Vagina (tissue), 2 donors: ENCODE data around the gene DOCK7. TPM values are rescaled to one million over a fixed set of nuclear protein-coding genes. Genes with fewer than 3 reads are reported as not detected.

Source experiments
- DNase-seq, 2 donors: peaks; one replicate each; pipeline ENCODE4 v3.0.0-alpha.2; 2017; ENCODE audit errors: extremely low spot score in 2 of 2
- H3K27ac ChIP-seq: fragments of 200-600 bp; sonication (generic); one replicate; pipeline ENCODE4 v1.5.1; 2019
- H3K27me3 ChIP-seq: fragments of 200-600 bp; sonication (generic); one replicate; pipeline ENCODE4 v1.5.1; 2019
- H3K36me3 ChIP-seq, 2 donors: fragments of 200-600 bp; sonication (generic); one replicate each; pipeline ENCODE4 v1.5.1; 2017 to 2019
- H3K4me1 ChIP-seq: fragments of 200-600 bp; sonication (generic); one replicate; pipeline ENCODE4 v1.5.1; 2019
- H3K4me3 ChIP-seq, 2 donors: fragments of 200-600 bp; sonication (generic); 1 replicate in 1 of 2; 2 replicates in 1 of 2; pipeline ENCODE4 v1.5.1; 2016 to 2019
- H3K9me3 ChIP-seq: fragments of 200-600 bp; sonication (generic); one replicate; pipeline ENCODE4 v1.5.1; 2019
- CTCF ChIP-seq, 3 experiments: fragments of 450-650 bp in 2 of 3; fragments of 200-600 bp in 1 of 3; sonication (generic) in 1 of 3; IDR thresholded peaks; one replicate each; pipeline ENCODE4 v1.5.1; 2017 to 2019; ENCODE audit warnings: antibody characterized with exemption in 3 of 3, mild to moderate bottlenecking in 2 of 3, moderate library complexity in 2 of 3
- POLR2A ChIP-seq, 2 donors: fragments of 450-650 bp; IDR thresholded peaks; one replicate each; pipeline ENCODE4 v1.6.1; 2017; ENCODE audit warnings: antibody characterized with exemption in 2 of 2, mild to moderate bottlenecking in 2 of 2, moderate library complexity in 2 of 2
- POLR2AphosphoS5 ChIP-seq, 2 donors: sonication (generic); formaldehyde crosslinking; IDR thresholded peaks; one replicate each; pipeline ENCODE4 v1.9.0; 2017; ENCODE audit warnings: antibody characterized with exemption in 2 of 2, mild to moderate bottlenecking in 2 of 2, low read depth in 1 of 2; ENCODE audit not compliant: insufficient read depth in 1 of 2
- intact Hi-C: fragments of 100-400 bp; cut with DNase I; formaldehyde crosslinking; loops from one replicate; pipeline ENCODE4 v1.15.1; 2023
- total RNA-seq: library from RNA; depleted of rRNA; stranded (reverse); fragments of >200 nt; gene quantifications from one replicate; pipeline ENCODE4 v1.2.3, GENCODE V29; 2016

DOCK7 gene
- total RNA-seq, 1 donor from 2014 or later: 34.1 TPM

- intact Hi-C loops: no loop called here
- Histone ChIP-seq H3K27ac (no peak overlapping the region), H3K36me3 (no peaks in the 10 kb centered on the region), H3K27me3 (no peaks in the 10 kb centered on the region), H3K4me1 (peaks cover 35% of the 10 kb centered on the region), H3K9me3 (no peaks in the 10 kb centered on the region), H3K4me3 (no peak overlapping the region)
- DNase-seq: no peak
- no peak for TF ChIP-seq CTCF (IDR thresholded peaks at IDR 0.05)
Measured at GRCh38 chr1:62691062-62691844, 3.1 kb upstream of the DOCK7 start.

- no peak overlapping the region for H3K4me3 ChIP-seq
- H3K4me1 ChIP-seq: peaks cover 46% of the 10 kb centered on the region
- intact Hi-C loops: no loop called here
- H3K27ac ChIP-seq: peak overlapping the region; percentile 50
- no peak for TF ChIP-seq CTCF (IDR thresholded peaks at IDR 0.05)
- TF ChIP-seq POLR2AphosphoS5 (IDR thresholded peaks at IDR 0.05; ENCODE audit: insufficient read depth in 1 of 2, low read depth in 1 of 2): no peak
- no peak for TF ChIP-seq POLR2A (IDR thresholded peaks at IDR 0.05)
- DNase-seq: no peak
- no peaks in the 10 kb centered on the region for H3K27me3 ChIP-seq
- H3K9me3 ChIP-seq: no peaks in the 10 kb centered on the region
- no peaks in the 10 kb centered on the region for H3K36me3 ChIP-seq
Measured at GRCh38 chr1:62689524-62689923, 1.3 kb upstream of the DOCK7 start.

- no peaks in the 10 kb centered on the region for H3K36me3 ChIP-seq
- H3K27me3 ChIP-seq: no peaks in the 10 kb centered on the region
- H3K4me1 ChIP-seq: peaks cover 55% of the 10 kb centered on the region
- H3K27ac ChIP-seq: peak overlapping the region; percentile 83
- intact Hi-C loops: no loop called here
- TF ChIP-seq POLR2A (IDR thresholded peaks at IDR 0.05) (no peak), POLR2AphosphoS5 (IDR thresholded peaks at IDR 0.05; ENCODE audit: insufficient read depth in 1 of 2, low read depth in 1 of 2) (peak in 1 of 2 donors; percentile 4), CTCF (IDR thresholded peaks at IDR 0.05) (no peak)
- no peaks in the 10 kb centered on the region for H3K9me3 ChIP-seq
- DNase-seq: no peak
- H3K4me3 ChIP-seq: peak overlapping the region; percentile 78 to 93
Measured at GRCh38 chr1:62688687-62689085, 500 bp upstream of the DOCK7 start.

- peaks cover 63% of the 10 kb centered on the region for H3K4me1 ChIP-seq
- intact Hi-C loops: no loop called here
- peak overlapping the region; percentile 78 to 93 for H3K4me3 ChIP-seq
- H3K36me3 ChIP-seq: no peaks in the 10 kb centered on the region
- no peaks in the 10 kb centered on the region for H3K9me3 ChIP-seq
- no peak for DNase-seq
- peak overlapping the region; percentile 83 for H3K27ac ChIP-seq
- TF ChIP-seq POLR2AphosphoS5 (IDR thresholded peaks at IDR 0.05; ENCODE audit: insufficient read depth in 1 of 2, low read depth in 1 of 2): peak in 1 of 2 donors; percentile 22
- no peak for TF ChIP-seq CTCF (IDR thresholded peaks at IDR 0.05)
- TF ChIP-seq POLR2A (IDR thresholded peaks at IDR 0.05): no peak
- H3K27me3 ChIP-seq: no peaks in the 10 kb centered on the region
Measured at GRCh38 chr1:62687421-62687902, 724 bp downstream of the DOCK7 start.

GRCh38 chr1:62686822-62687221 is 1.4 kb downstream of the DOCK7 start:
- Histone ChIP-seq H3K36me3 (no peaks in the 10 kb centered on the region), H3K9me3 (no peaks in the 10 kb centered on the region), H3K27ac (no peak overlapping the region), H3K4me1 (peaks cover 69% of the 10 kb centered on the region), H3K4me3 (peak overlapping the region in 1 of 2 donors; percentile 78), H3K27me3 (no peaks in the 10 kb centered on the region)
- TF ChIP-seq POLR2A (IDR thresholded peaks at IDR 0.05) (no peak), CTCF (IDR thresholded peaks at IDR 0.05) (no peak), POLR2AphosphoS5 (IDR thresholded peaks at IDR 0.05; ENCODE audit: insufficient read depth in 1 of 2, low read depth in 1 of 2) (no peak)
- intact Hi-C loops: no loop called here
- DNase-seq: no peak
